ENCODE data around the gene AKTIP.
"Not testable (repeated sequence)": the region's sequence is repeated elsewhere in the genome, so short reads cannot be mapped to it uniquely, and the experiment has no call there.

AKTIP gene

DNA sequence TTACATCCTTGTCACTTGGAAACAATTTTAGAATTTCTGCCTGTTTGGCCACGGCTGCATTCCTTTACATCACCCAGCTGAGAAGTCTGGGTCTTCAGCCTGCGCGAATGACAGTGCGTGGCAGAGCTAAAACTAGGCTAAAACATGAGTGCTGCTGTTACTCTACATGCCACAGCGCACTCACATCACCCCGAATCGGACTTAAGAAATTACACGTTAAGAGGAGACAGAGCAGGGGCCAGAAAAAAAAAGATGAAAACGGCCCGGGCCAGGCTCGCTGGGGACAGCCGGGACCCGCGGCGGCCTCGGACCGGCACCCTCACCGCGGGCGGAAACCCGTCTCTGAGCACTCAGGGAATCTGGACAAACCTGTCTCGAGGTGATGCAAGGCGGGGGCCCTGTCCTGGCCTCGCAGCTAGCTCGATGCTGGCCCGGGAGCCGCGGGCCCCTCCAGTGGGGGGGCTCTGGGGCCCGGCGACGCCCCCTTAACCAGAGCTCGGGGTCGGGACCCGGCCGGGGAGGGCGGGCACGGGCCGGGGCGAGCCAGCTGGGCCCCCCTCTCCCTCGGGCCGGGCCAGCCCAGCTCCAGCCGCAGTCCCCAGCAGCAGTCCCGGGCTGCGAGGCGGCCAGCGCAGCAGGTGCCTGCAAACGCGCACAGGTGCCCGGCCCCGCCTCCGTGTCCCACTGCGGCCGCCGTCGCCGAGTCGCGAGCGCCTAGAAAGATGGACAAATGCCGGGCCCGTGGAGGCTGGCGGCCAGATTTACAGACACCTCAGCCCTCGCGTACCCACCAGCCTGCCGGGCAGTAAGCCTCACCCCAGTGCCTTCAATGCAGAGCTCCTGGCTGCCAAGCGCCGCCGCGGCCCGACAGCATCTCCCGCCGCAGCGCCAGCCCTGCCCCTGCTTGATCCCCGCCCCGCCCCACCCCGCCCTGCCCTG, at the start of gene AKTIP:
AKTIP (minus strand) TSS at position 879 of the 939 bp plus-strand sequence. CDS start 2,950 bp downstream, outside the sequence.
- peak within 1 kb of the TSS; percentile 81 for H3K27ac ChIP-seq
- no peak for DNase-seq (ENCODE audit: low read depth, low spot score)

DNA sequence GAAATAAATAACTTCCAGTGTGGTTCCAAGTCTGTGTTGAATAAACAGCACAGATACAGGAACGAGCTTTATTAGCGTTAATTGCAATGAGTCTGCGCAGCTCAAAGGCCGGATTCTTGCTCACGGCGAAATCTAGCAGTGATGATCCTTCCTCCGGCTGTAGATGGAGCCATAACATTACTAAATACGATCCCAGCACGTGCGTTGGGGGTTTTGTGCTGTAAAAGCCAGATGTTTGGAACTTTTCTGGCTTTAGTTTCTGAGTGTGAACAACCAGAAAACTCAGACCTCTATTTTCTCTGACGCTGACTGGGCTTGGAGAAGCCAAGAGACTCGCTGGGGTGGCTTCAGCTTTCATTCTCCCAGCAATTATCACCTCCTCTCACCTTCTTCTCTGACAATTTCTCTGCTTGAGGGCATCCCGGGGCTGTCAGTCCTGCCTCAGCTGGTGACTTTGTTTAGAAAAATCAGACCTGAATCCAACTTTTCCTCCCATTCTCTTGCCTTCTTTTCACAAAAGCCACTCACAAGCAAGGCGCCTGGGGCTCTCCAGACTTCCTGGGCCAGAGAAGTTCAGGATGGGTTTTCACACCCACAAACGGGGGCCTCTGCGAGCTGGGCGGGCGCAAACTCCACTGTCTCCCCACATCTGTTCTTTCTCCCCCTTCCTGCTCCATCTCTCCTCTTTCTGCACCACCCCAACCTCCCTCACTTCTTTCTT, 47.1 kb upstream of the AKTIP start:
- DNase-seq (ENCODE audit: low read depth, low spot score): peak; percentile 6
- H3K27ac ChIP-seq: no peak overlapping the region

DNA sequence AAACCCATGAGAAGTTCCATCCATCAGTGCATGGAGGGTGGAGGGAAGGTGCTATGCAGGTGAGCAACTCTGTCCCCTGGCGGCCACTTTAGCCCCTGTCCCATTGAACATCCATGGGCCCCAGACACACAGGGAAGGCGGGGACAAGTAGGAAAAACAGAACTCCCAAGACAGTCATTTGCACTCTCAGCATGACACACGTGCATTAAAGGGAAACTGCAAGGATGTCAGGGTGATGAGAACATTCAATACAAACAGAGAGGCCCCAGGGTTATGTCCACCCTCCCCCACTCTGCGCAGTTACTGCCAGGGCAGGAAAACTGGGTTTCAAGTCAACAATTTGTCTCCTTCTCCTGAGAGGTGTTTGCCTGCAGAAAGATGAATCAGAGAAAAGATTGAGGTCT, 44.0 kb upstream of the AKTIP start:
- H3K27ac ChIP-seq: no peak overlapping the region
- no peak for DNase-seq (ENCODE audit: low read depth, low spot score)

DNA sequence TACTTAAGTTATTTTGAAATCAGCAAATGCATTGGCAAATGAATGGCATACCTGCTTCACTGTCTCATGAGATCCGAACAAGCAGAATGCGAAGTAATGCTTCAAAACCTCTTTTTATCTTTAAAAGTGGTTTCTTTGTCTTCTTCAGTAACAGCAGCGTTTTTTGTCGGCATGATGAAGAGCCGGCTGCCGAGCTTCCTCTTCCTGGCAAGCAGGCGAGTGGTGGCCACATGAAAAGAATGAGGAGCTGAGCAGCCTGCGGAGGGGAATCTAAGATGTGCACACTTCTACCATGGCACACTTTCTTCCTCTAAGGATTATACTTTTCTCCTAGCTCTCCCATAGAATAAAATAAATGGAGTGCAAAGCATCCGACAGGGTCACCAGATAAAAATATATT, 42.4 kb upstream of the AKTIP start:
- no peak overlapping the region for H3K27ac ChIP-seq
- DNase-seq (ENCODE audit: low read depth, low spot score): no peak

DNA sequence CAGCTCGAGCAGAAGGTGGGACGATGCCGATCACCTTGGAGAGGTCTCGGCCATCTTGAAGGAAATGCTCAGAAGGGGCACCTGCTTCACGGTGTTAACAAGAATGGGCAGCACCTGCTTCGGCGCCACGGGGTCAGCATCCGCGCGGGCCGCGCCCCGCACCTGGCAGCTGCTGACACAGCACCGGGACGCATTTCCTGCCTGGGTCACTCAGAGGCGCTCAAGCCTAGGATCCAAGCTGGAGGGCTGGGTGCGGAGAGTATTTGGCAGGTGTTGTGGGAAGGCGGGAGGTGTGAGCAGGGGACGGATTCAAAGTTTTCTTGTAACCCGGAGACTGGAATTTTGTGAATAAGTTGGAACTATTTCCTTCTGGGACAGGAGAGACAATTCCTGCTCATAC, 39.3 kb upstream of the AKTIP start:
- DNase-seq (ENCODE audit: low read depth, low spot score): no peak
- H3K27ac ChIP-seq: no peak overlapping the region

DNA sequence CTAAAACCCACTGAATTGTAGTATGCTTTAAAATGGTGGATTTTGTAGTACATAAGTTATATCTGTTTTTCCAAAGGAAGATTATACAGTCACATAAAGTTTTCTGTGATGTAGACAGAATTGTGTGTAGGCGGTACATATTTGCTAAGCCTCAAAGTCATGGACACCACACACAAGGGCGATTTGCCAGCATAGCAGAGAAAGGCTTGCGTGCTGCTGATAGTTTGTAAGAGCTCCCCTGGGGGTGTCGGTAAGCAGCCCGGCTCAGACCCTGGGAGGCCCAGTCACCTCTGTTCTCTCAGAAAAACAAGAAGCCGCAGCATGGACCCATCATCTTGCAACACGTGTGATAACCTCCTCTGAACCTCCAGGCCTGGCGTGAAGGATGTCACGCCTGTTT, 38.3 kb upstream of the AKTIP start:
- no peak for DNase-seq (ENCODE audit: low read depth, low spot score)
- H3K27ac ChIP-seq: no peak overlapping the region

DNA sequence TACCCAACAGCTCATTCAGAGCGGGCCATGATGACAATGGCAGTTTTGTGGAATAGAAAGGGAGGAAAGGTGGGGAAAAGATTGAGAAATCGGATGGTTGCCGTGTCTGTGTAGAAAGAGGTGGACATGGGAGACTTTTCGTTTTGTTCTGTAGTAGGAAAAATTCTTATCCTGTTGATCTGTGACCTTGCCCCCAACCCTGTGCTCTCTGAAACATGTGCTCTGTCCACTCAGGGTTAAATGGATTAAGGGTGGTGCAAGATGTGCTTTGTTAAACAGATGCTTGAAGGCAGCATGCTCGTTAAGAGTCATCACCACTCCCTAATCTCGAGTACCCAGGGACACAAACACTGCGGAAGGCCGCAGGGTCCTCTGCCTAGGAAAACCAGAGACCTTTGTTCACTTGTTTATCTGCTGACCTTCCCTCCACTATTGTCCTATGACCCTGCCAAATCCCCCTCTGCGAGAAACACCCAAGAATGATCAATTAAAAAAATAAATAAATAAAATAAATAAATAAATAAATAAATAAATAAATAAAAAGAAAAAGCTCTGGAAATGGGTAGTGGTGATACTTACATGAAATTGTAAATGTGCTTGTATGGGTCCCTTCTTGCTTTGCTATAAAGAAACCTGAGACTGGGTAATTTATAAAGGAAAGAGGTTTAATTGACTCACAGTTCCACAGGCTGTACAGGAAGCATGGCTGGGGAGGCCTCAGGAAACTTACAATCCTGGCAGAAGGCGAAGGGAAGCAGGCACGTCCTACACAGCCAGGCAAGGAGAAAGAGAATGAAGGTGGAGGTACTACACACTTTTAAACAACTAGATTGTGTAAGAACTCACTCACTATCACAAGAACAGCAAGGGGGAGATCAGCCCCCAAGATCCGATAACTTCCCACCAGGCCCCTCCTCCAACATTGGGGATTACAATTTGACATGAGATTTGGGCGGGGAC, 37.0 kb upstream of the AKTIP start:
- not testable (repeated sequence) for H3K27ac ChIP-seq; DNase-seq (ENCODE audit: low read depth, low spot score)

DNA sequence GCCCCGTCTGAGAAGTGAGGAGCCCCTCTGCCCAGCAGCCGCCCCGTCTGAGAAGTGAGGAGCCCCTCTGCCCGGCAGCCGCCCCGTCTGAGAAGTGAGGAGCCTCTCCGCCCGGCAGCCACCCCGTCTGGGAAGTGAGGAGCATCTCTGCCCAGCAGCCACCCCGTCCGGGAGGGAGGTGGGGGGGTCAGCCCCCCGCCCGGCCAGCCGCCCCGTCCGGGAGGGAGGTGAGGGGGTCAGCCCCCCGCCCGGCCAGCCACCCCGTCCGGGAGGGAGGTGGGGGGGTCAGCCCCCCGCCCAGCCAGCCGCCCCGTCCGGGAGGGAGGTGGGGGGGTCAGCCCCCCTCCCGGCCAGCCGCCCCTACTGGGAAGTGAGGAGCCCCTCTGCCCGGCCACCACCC, 36.3 kb upstream of the AKTIP start:
- not testable (repeated sequence) for H3K27ac ChIP-seq; DNase-seq (ENCODE audit: low read depth, low spot score)

DNA sequence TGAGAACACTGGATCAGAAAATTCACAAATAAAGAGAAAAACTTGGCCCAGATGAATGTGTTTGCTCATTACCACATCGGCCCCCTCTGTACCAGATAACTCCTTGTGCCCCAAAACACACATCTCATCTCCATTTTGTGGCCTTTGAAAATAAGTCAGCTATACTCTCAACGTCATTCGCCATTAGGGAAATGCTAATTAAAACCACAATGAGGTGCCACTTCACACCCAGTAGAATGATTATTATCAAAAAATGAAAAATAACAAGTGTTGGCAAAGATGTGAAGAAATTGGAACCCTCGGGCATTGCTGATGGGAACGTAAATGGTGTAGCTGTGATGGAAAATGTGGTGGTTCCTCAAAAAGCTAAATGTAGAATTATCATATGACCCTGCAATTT, 34.6 kb upstream of the AKTIP start:
- H3K27ac ChIP-seq: no peak overlapping the region
- DNase-seq (ENCODE audit: low read depth, low spot score): no peak

DNA sequence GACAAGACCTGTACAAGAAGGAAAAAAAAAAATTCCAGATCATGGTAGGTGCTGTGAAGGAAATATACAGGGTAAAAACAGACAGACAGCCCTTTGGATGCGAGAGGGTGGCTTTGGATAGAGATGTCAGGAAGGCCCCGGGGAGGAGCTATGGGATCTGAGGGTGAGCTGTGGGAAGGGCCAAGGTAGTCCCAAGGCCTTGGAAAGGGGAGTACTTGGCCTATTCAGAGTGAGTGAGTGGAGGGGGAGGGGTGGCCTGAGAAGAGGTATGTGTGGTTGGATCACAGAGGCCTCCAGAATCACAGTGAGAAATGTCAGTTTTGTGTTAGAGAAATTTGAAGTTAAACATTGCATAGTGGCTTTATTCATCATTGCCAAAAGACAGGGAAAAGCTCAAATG, 31.2 kb upstream of the AKTIP start:
- no peak overlapping the region for H3K27ac ChIP-seq
- DNase-seq (ENCODE audit: low read depth, low spot score): no peak

DNA sequence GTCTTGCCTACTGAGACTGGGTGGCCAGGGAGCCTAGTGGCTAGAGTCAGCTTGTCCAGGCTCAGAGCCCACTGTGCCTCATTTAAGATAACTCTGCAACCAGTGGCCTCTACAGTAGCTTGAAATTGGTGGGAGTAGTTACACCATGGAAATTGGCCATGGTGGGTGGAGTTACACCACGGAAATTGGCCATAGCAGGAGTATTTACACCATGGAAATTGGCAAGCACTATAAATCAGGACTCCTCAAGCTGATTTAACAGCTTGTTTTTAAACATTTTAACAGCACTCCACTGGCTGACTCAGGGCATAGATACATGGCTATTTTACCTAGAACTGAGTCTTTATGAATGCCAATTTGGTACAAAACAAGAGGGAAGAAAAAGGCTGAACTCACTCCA, 27.7 kb upstream of the AKTIP start:
- H3K27ac ChIP-seq: no peak overlapping the region
- DNase-seq (ENCODE audit: low read depth, low spot score): no peak

DNA sequence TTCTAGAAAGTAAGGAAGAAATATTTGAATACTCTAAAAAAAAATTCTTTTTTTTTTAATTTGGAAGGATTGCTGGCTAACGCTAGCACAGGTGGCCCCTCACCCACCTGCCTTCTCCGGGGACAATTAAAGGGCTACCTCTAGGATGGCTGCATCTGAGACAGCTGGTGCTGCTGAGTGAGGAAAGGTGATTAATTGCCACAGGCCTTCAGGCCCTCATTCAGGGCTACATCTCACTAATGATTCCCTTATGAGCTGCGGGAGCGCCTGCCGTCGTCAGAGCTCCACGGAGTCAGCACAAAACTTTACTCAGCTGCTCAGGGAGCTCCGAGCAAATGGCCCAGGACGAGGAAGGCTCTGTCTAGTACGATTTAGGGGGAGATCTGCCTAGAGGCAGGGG, 27.0 kb upstream of the AKTIP start:
- no peak overlapping the region for H3K27ac ChIP-seq
- DNase-seq (ENCODE audit: low read depth, low spot score): no peak

DNA sequence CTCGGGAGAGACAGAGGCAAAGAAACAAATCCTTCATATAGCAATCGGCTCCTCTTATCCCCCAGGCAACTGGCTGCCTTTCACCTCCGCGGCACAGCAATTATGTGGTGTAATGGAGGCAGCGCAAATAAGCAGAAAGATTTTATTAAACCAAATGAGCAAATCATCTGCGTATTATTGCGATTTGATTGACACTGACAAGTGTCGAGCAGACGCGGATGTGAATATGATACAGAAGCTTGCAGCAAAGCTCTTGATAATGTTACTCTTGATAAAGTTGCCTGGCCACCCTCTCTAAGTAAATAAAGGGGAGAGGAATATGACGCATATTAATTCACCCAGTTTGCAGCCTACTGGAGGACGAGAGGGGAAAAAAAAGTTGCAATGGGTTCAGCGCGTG, 26.5 kb upstream of the AKTIP start:
- DNase-seq (ENCODE audit: low read depth, low spot score): no peak
- no peak overlapping the region for H3K27ac ChIP-seq

DNA sequence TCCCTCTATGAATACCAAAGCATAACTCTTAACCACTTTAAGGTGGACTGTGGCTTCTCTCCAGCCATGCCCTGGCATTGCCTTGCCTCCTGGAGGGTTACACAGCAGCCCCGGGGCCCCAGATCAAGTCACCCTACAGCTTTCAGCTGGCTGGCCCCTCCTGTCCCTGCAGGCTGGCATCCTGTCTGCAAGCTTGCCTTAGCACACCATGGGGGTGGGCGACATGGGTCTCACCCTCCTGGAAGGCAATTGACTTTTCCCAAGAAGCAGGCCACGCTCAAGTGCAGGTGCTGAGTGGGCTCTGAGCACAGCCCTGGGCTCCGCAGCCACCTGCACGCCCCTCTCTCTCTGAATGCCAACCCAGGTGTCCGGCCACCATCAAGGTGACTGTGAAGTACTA, 25.8 kb upstream of the AKTIP start:
- no peak for DNase-seq (ENCODE audit: low read depth, low spot score)
- H3K27ac ChIP-seq: no peak overlapping the region

DNA sequence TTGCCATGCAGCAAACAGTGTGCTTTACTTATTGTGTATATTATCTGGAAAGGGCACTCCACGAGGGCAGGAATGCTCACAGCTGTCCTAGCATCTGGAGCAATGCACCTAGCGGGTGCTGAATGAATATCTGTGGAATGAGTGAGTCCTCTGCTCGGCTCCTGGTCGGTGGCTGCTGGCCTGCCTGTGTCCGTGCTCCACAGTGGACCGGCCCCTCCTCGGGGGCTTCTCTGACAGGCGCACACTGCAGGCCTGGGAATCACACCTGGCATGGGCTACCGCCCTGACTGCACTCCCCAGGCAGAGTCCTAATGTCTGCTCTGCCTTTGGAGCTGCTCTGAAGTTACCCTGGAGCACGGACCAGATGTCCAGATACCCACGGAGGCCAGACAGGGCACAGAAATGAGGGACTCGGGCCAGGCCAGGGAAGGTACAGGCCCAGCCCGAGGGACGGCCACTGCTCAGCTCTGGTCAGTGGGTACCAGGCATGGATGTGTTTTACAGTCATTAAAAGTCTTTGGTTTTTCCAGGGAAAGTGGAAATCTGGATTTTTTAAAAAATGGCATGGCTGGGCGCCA, 21.1 kb upstream of the AKTIP start:
- H3K27ac ChIP-seq: no peak overlapping the region
- DNase-seq (ENCODE audit: low read depth, low spot score): no peak

DNA sequence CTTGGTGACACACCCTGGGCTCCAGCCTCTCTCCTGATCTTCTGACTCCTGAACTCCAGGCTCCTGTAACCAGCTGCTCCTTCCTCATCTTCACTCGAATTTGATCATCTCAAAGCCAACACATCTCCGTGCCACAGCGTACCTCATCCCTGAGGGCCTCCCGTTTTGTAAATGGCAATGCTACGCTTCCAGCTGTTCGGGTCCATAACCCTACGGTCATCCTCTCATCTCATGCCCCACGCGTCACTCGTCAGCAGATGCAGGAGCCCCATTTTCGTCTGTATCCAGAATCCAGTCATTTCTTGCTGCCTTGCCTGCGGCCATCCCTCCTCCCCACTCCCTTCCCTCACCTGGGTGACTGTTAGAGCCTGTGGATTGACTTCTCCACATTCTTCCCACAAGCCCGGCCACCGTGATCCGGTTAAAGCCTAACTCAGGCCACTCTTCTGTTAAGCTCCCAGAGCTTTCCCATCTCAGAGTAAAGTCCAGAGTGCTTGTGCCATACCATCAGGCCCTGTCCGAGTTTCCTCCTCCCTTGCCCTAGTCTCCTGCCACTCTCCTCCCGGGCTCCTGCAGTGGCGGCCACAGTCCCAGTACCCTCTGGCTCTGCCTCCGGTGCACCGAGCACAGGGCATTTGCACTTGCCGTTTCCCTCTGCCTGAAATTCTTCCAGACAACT, 20.3 kb upstream of the AKTIP start:
- no peak overlapping the region for H3K27ac ChIP-seq
- DNase-seq (ENCODE audit: low read depth, low spot score): no peak

DNA sequence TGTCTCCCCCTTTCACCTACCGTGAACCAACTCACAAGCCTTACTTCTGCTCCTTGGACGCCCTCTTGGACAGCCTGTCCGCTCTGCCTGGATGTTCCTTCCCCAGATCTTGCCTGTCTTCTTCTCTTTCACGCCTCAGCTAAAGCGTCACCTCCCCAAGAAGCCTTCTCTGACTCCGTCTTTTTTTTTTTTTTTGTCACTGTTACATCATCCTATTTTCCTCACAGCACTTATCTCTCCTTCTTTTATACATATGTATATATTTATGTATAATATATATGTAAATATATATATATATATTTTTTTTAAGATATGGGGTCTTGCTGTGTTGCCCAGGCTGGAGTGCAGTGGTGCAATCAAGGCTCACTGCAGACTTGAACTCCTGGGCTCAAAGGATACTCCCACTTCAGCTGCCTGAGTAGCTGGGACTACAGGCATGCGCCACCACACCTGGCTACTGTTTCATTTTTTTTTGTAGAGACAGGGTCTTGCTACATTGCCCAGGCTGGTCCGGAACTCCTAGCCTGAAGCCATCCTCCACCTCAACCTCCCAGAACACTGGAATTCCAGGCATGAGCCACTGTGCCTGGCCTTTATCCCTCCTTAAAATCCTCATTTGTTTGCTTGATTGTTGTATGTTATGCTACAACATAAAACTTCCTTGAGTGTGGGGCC, 16.5 kb upstream of the AKTIP start:
- no peak for DNase-seq (ENCODE audit: low read depth, low spot score)
- no peak overlapping the region for H3K27ac ChIP-seq

DNA sequence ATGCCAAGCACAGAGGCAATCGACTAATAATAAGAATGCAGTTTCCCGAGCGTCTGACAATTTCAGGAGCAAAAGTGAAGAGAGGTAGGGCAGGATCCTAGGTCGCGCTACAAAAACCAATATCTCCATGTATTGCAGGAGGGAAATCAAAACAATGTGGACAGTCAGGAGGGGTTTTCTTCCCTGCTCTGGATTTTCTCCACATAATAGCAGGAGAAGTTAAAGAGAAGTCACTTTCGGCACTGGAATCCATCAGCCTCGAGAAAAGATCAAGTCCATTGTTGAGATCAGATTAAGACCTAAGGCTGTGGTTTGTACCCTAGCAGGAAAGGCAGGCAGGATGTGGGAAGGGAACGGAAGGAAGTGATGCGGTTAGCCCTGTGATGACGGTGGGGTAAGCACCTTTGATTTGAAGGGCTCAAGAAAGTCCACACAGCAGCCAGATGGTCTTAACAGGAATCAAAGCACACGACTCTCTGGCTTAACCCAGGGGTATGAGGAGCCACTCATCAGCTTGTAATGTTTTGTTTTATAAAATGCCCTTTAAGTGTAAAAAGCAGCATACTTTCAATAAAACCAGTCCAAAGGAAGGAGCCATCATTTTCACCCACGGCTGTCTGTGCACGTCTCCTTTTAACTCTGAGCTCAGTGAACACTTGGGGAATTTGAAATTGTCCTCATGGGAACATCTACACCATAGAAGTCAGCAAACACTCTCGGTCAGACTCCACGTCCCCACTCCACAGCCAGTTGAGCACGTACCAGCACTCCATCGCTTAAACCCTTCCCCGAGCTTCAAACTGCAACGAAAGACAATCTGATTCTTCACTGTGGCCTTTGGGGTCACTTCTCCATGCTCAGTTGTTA, 15.8 kb upstream of the AKTIP start:
- H3K27ac ChIP-seq: no peak overlapping the region
- DNase-seq (ENCODE audit: low read depth, low spot score): no peak

Measured in epithelial cell of prostate (primary cell).